Panc1 (cell line): ENCODE results near the gene PKP4. TPM values are rescaled to one million over a fixed set of nuclear protein-coding genes. Genes with fewer than 3 reads are reported as not detected.

ENCODE experiments used
- ATAC-seq: fragments of 200-7000 bp; cut with Tn5 transposase; 2 replicates; pipeline ENCODE4 v1.9.1; 2020; ENCODE audit warnings: mild to moderate bottlenecking, moderate library complexity
- BruUV-seq: library from RNA; stranded (reverse); fragments of 400-500 nt; replicated peaks from 2 replicates; lab custom pipeline; 2021; lab: Mats Ljungman, UMichigan
- CTCF ChIA-PET: fragments of 300-600 bp; sonication (Branson Sonifier 250); formaldehyde crosslinking; loops from one replicate; lab custom pipeline; 2022; ENCODE audit warnings: antibody characterized with exemption; lab: Charles Lee
- POLR2A ChIA-PET: fragments of 300-600 bp; sonication (Branson Sonifier 250); formaldehyde crosslinking; loops from one replicate; lab custom pipeline; 2022; ENCODE audit warnings: antibody characterized with exemption; lab: Charles Lee
- DNase-seq: peaks from one replicate; pipeline ENCODE4 v3.0.0-alpha.2; 2010; ENCODE audit warnings: low read depth, low spot score
- H3K27ac ChIP-seq: 2 replicates; pipeline ENCODE4 v1.5.1; 2011; ENCODE audit warnings: mild to moderate bottlenecking, low read length, inconsistent platforms
- H3K27me3 ChIP-seq: fragments of 200-500 bp; sonication (Bioruptor generic); 2 replicates; pipeline ENCODE4 v1.6.0; 2014; ENCODE audit warnings: low read length, inconsistent platforms; ENCODE audit not compliant: control insufficient read depth, insufficient read depth
- H3K36me3 ChIP-seq: fragments of 200-500 bp; sonication (Bioruptor generic); 2 replicates; pipeline ENCODE4 v1.5.1; 2014; ENCODE audit warnings: inconsistent platforms, mild to moderate bottlenecking, low read length, moderate library complexity; ENCODE audit not compliant: control insufficient read depth, insufficient read depth
- H3K4me1 ChIP-seq: 2 replicates; pipeline ENCODE4 v1.5.1; 2011; ENCODE audit warnings: inconsistent platforms, mild to moderate bottlenecking, low read length, moderate library complexity; ENCODE audit not compliant: control insufficient read depth, insufficient read depth
- H3K4me3 ChIP-seq, 2 experiments: 2 replicates each; pipeline ENCODE4 v1.5.1; 2011 to 2012; ENCODE audit warnings: low read depth in 2 of 2, low read length in 2 of 2, mild to moderate bottlenecking in 2 of 2, inconsistent platforms in 1 of 2, moderate library complexity in 1 of 2
- H3K9me3 ChIP-seq: fragments of 200-500 bp; sonication (Bioruptor generic); 2 replicates; pipeline ENCODE4 v1.5.1; 2014; ENCODE audit warnings: low read depth, mild to moderate bottlenecking, inconsistent platforms, low read length, moderate library complexity; ENCODE audit not compliant: control insufficient read depth, insufficient read depth
- CTCF ChIP-seq: fragments of 450-650 bp; IDR thresholded peaks from 2 replicates; pipeline ENCODE4 v1.5.1; 2017; ENCODE audit warnings: mild to moderate bottlenecking
- POLR2AphosphoS5 ChIP-seq: IDR thresholded peaks from 2 replicates; pipeline ENCODE4 v1.6.1; 2012; ENCODE audit warnings: mild to moderate bottlenecking, low read depth, low read length, moderate library complexity
- SIN3A ChIP-seq: IDR thresholded peaks from 2 replicates; pipeline ENCODE4 v1.6.1; 2012; ENCODE audit warnings: low read depth, mild to moderate bottlenecking, low read length, moderate library complexity, borderline replicate concordance; ENCODE audit not compliant: insufficient read depth
- TCF7L2 ChIP-seq: IDR thresholded peaks from 2 replicates; pipeline ENCODE4 v1.6.1; 2011; ENCODE audit warnings: mild to moderate bottlenecking, low read depth, low read length, inconsistent platforms
- in situ Hi-C: cut with HindIII; loops from 2 replicates; pipeline ENCODE4 v1.10.0; 2016; ENCODE audit warnings: low sequenced_read_pairs, low pct_unique_long_range_greater_than_20kb
- intact Hi-C: fragments of 100-400 bp; cut with micrococcal nuclease; formaldehyde crosslinking; loops from one replicate; pipeline ENCODE4 v1.10.0; 2022; ENCODE audit not compliant: unreplicated experiment
- total RNA-seq: library from RNA; stranded (reverse); gene quantifications from one replicate; pipeline ENCODE4 v1.2.1, GENCODE V29; 2021; ENCODE audit not compliant: unreplicated experiment
- TF ChIP-seq, protein P1 (sequence below), 2 experiments: IDR thresholded peaks; 2 replicates each; pipeline ENCODE4 v1.6.1; 2011 to 2012; ENCODE audit warnings: low read depth in 2 of 2, control low read depth in 1 of 2, low read length in 1 of 2, mild to moderate bottlenecking in 1 of 2, moderate library complexity in 1 of 2; ENCODE audit not compliant: insufficient read depth in 1 of 2

Gene PKP4
- total RNA-seq, 1 experiment from 2014 or later = 81.7 TPM

- ATAC-seq (no peak), DNase-seq (no peak)
- Histone ChIP-seq H3K27me3 (no peaks in the 10 kb centered on the region), H3K9me3 (no peaks in the 10 kb centered on the region), H3K36me3 (no peaks in the 10 kb centered on the region), H3K27ac (no peak overlapping the region), H3K4me1 (no peaks in the 10 kb centered on the region), H3K4me3 (no peak overlapping the region)
- in situ Hi-C loops = no loop called here
- POLR2A ChIA-PET = no interaction called here
- TF ChIP-seq CTCF (no peak), TCF7L2 (no peak)
- TF ChIP-seq, protein P1, sequence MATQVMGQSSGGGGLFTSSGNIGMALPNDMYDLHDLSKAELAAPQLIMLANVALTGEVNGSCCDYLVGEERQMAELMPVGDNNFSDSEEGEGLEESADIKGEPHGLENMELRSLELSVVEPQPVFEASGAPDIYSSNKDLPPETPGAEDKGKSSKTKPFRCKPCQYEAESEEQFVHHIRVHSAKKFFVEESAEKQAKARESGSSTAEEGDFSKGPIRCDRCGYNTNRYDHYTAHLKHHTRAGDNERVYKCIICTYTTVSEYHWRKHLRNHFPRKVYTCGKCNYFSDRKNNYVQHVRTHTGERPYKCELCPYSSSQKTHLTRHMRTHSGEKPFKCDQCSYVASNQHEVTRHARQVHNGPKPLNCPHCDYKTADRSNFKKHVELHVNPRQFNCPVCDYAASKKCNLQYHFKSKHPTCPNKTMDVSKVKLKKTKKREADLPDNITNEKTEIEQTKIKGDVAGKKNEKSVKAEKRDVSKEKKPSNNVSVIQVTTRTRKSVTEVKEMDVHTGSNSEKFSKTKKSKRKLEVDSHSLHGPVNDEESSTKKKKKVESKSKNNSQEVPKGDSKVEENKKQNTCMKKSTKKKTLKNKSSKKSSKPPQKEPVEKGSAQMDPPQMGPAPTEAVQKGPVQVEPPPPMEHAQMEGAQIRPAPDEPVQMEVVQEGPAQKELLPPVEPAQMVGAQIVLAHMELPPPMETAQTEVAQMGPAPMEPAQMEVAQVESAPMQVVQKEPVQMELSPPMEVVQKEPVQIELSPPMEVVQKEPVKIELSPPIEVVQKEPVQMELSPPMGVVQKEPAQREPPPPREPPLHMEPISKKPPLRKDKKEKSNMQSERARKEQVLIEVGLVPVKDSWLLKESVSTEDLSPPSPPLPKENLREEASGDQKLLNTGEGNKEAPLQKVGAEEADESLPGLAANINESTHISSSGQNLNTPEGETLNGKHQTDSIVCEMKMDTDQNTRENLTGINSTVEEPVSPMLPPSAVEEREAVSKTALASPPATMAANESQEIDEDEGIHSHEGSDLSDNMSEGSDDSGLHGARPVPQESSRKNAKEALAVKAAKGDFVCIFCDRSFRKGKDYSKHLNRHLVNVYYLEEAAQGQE (IDR thresholded peaks at IDR 0.05; ENCODE audit: insufficient read depth in 1 of 2, low read depth in 2 of 2, low read length in 1 of 2) = no peak
- BruUV-seq = no TSS peak
- CTCF ChIA-PET = no interaction called here
- intact Hi-C loops = no loop called here
Observed at GRCh38 chr2:158443606-158444005, 13.1 kb upstream of the PKP4 start.

- no peaks in the 10 kb centered on the region for H3K36me3 ChIP-seq
- DNase-seq (no peak), ATAC-seq (peak; percentile 65)
- peak overlapping the region; percentile 79 for H3K27ac ChIP-seq
- TF ChIP-seq TCF7L2 (no peak; the same call in 1 of the 2 replicates), POLR2AphosphoS5 (no peak)
- no peaks in the 10 kb centered on the region for H3K27me3 ChIP-seq
- H3K9me3 ChIP-seq = no peaks in the 10 kb centered on the region
- H3K4me3 ChIP-seq = peak overlapping the region; percentile 89 to 93
- in situ Hi-C loops = no loop called here
- intact Hi-C loops = loop anchor here (5.0 kb wide), 1 partner anchor 425 kb away; no protein-coding TSS in a partner anchor
- no TSS peak for BruUV-seq
- ChIA-PET CTCF (interaction anchor here (0.6 kb wide), 1 partner anchor 27 kb away, joined by 8 read pairs; no protein-coding TSS in a partner anchor), POLR2A (interaction anchor here (0.6 to 0.7 kb wide), 3 partner anchors 304 to 585 kb away, joined by 5 to 9 read pairs (median 5); no protein-coding TSS in a partner anchor)
- H3K4me1 ChIP-seq = peaks cover 27% of the 10 kb centered on the region
Observed at GRCh38 chr2:158457092-158457825, 507 bp downstream of the PKP4 start.

DNA sequence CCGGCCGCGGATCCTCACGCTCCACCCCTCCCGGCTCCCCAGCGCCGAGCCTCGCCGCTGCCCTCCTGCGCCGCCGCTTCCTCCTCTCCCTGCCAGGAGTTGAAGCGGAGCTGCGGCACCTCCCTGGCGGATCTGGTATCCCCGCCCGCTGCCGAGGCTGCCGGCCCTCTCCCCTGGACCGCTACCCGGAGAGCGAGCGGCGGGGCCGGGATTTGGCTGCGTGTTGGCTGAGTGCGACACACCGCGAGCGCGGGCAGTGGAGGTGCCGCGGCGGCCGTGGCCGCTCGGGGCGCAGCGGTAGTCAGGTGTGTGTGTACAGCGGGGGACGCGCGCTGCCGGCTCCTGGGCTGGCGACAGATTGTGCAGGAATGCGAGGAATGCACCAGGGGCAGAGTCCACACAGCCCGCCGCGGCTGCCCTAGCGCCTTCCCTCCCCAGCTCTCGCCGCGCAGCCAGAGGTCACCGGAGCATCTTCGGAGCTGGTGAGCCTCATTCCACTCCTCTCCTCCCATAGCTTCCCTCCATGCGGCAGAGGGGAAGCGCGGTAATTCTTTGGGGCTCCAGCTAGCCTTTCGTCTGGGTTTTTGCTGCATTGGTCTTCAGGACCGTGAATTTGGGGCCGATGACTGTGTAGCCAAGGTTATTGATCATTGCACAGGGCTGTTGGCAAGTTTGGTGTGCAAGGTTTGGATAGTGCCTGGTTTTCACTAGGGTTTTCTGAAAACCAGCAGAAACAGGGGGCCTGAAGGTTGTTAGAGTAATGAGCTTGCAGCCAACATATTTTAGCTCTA is 1.3 kb downstream of the PKP4 start:
- Histone ChIP-seq H3K36me3 (no peaks in the 10 kb centered on the region), H3K4me3 (peak overlapping the region; percentile 89 to 93), H3K27ac (peak overlapping the region; percentile 79), H3K4me1 (peaks cover 32% of the 10 kb centered on the region), H3K27me3 (no peaks in the 10 kb centered on the region), H3K9me3 (no peaks in the 10 kb centered on the region)
- BruUV-seq = no TSS peak
- TF ChIP-seq SIN3A (0 out of 2 replicates have a peak, but pooled peaks have one; percentile 61), TCF7L2 (no peak), POLR2AphosphoS5 (no peak; the same call in 1 of the 2 replicates), CTCF (peak; percentile 62)
- TF ChIP-seq, protein P1 (IDR thresholded peaks at IDR 0.05; ENCODE audit: insufficient read depth in 1 of 2, low read depth in 2 of 2, low read length in 1 of 2) = no peak
- ChIA-PET CTCF (no interaction called here), POLR2A (interaction anchor here (0.7 kb wide), 1 partner anchor 581 kb away, joined by 5 read pairs; no protein-coding TSS in a partner anchor)
- ATAC-seq (peak; percentile 78), DNase-seq (no peak)
- intact Hi-C loops (loop anchor here (5.0 kb wide), 1 partner anchor 426 kb away; no protein-coding TSS in a partner anchor), in situ Hi-C loops (no loop called here)
